Sigmoid colon (tissue), 7 donors: ENCODE results near the gene AUTS2. TPM values are rescaled to one million over a fixed set of nuclear protein-coding genes. Genes with fewer than 3 reads are reported as not detected.

Source experiments
- DNase-seq: peaks from one replicate; pipeline ENCODE4 v3.0.0-alpha.2; 2019
- H3K27ac ChIP-seq, 4 donors: fragments of 200-600 bp; sonication (generic); one replicate each; pipeline ENCODE4 v1.5.1; 2016 to 2019; ENCODE audit warnings: mild to moderate bottlenecking in 1 of 4
- H3K27me3 ChIP-seq, 3 donors: fragments of 200-600 bp; sonication (generic); one replicate each; pipeline ENCODE4 v1.5.1; 2019; ENCODE audit warnings: mild to moderate bottlenecking in 1 of 3
- H3K36me3 ChIP-seq, 4 donors: fragments of 200-600 bp; sonication (generic); one replicate each; pipeline ENCODE4 v1.5.1; 2016 to 2019
- H3K4me1 ChIP-seq, 4 donors: fragments of 200-600 bp; sonication (generic); one replicate each; pipeline ENCODE4 v1.5.1; 2017 to 2019
- H3K4me3 ChIP-seq, 4 donors: fragments of 200-600 bp; sonication (generic); one replicate each; pipeline ENCODE4 v1.5.1; 2017 to 2019; ENCODE audit warnings: mild to moderate bottlenecking in 2 of 4, moderate library complexity in 1 of 4
- H3K9me3 ChIP-seq, 4 donors: fragments of 200-600 bp in 3 of 4; sonication (generic) in 3 of 4; one replicate each; pipeline versions ENCODE4 v1.5.1 to v1.6.1; 2013 to 2019
- CTCF ChIP-seq, 4 experiments: fragments of 450-650 bp in 3 of 4; fragments of 200-600 bp in 1 of 4; IDR thresholded peaks; one replicate each; pipeline ENCODE4 v1.5.1; 2016 to 2019; ENCODE audit warnings: antibody characterized with exemption in 4 of 4, mild to moderate bottlenecking in 3 of 4, moderate library complexity in 2 of 4
- EP300 ChIP-seq, 4 donors: sonication (generic); formaldehyde crosslinking; IDR thresholded peaks; one replicate each; pipeline ENCODE4 v1.6.1; 2017; ENCODE audit warnings: antibody characterized with exemption in 4 of 4
- POLR2A ChIP-seq, 2 donors: fragments of 450-650 bp; IDR thresholded peaks; one replicate each; pipeline ENCODE4 v1.6.1; 2016; ENCODE audit warnings: antibody characterized with exemption in 2 of 2, mild to moderate bottlenecking in 2 of 2, moderate library complexity in 2 of 2
- POLR2AphosphoS5 ChIP-seq, 4 donors: sonication (generic); formaldehyde crosslinking; IDR thresholded peaks; one replicate each; pipeline ENCODE4 v1.6.1; 2017; ENCODE audit warnings: antibody characterized with exemption in 4 of 4
- WGBS, 2 donors: extraction: QIAGEN DNeasy Blood & Tissue Kit; methylation state at CpG; one replicate each; pipeline ENCODE4 v1.1.7; 2013; 5-methylcytosine and 5-hydroxymethylcytosine counted together
- intact Hi-C: fragments of 100-400 bp; cut with DNase I; formaldehyde crosslinking; loops from one replicate; pipeline ENCODE4 v1.15.1; 2023
- polyA plus RNA-seq, 3 donors: library from polyadenylated mRNA; stranded (reverse); fragments of 200-250 nt; gene quantifications; one replicate each; pipeline ENCODE4 v1.2.3, GENCODE V29; 2013
- total RNA-seq, 4 donors: library from RNA; depleted of rRNA; stranded (reverse); fragments of >200 nt; gene quantifications; one replicate each; pipeline ENCODE4 v1.1.0, GENCODE V29; 2016
- donor health status: healthy with polysubstance abuse.
- donor health status: Bipolar disorder and iron deficiency.
- donor health status: healthy.

Gene AUTS2
- total and polyA plus RNA-seq, 7 donors, result 3.6 to 55.7 (median 25.5) TPM

- intact Hi-C loops, result no loop called here
- no peak overlapping the region for H3K27ac ChIP-seq
These were observed 280.3 kb downstream of the AUTS2 start for GRCh38 chr7:69878591-69878990.

GRCh38 chr7:69879989-69880388, 281.7 kb downstream of the AUTS2 start:
- Histone ChIP-seq H3K27me3 (no peaks in the 10 kb centered on the region), H3K4me1 (peaks cover 0 to 29% (median 4%) of the 10 kb centered on the region in 4 donors), H3K36me3 (no peaks in the 10 kb centered on the region), H3K9me3 (no peaks in the 10 kb centered on the region), H3K27ac (no peak overlapping the region), H3K4me3 (no peak overlapping the region)
- intact Hi-C loops, result no loop called here
- 63 to 78% methylated on average over 3 of the region's 3 CpGs for WGBS, 2 donors
- no peak for TF ChIP-seq POLR2A (IDR thresholded peaks at IDR 0.05)
- no peak for TF ChIP-seq CTCF (IDR thresholded peaks at IDR 0.05)
- TF ChIP-seq EP300 (IDR thresholded peaks at IDR 0.05), result no peak
- no peak for TF ChIP-seq POLR2AphosphoS5 (IDR thresholded peaks at IDR 0.05)
- no peak for DNase-seq

More at GRCh38 chr7:69878591-69878990, 280.3 kb downstream of the AUTS2 start:
- H3K4me1 ChIP-seq, result peaks cover 0 to 22% (median 4%) of the 10 kb centered on the region in 4 donors
- no peak for TF ChIP-seq EP300 (IDR thresholded peaks at IDR 0.05)
- no peak for TF ChIP-seq POLR2A (IDR thresholded peaks at IDR 0.05)
- TF ChIP-seq POLR2AphosphoS5 (IDR thresholded peaks at IDR 0.05), result no peak
- TF ChIP-seq CTCF (IDR thresholded peaks at IDR 0.05), result no peak
- no peaks in the 10 kb centered on the region for H3K27me3 ChIP-seq
- no peaks in the 10 kb centered on the region for H3K36me3 ChIP-seq
- no peak overlapping the region for H3K4me3 ChIP-seq
- DNase-seq, result no peak
- WGBS, 2 donors, result 72 to 74% methylated on average over 3 of the region's 3 CpGs
- H3K9me3 ChIP-seq, result no peaks in the 10 kb centered on the region

- Histone ChIP-seq H3K27me3 (no peaks in the 10 kb centered on the region), H3K9me3 (no peaks in the 10 kb centered on the region), H3K27ac (no peak overlapping the region), H3K4me1 (peaks cover 0 to 37% (median 11%) of the 10 kb centered on the region in 4 donors), H3K4me3 (no peak overlapping the region), H3K36me3 (no peaks in the 10 kb centered on the region)
- no peak for TF ChIP-seq EP300 (IDR thresholded peaks at IDR 0.05)
- TF ChIP-seq POLR2A (IDR thresholded peaks at IDR 0.05), result no peak
- no peak for TF ChIP-seq CTCF (IDR thresholded peaks at IDR 0.05)
- TF ChIP-seq POLR2AphosphoS5 (IDR thresholded peaks at IDR 0.05), result no peak
- 52 to 68% methylated on average over 3 of the region's 3 CpGs for WGBS, 2 donors
- no peak for DNase-seq
- intact Hi-C loops, result no loop called here
These were observed 282.6 kb downstream of the AUTS2 start for GRCh38 chr7:69880840-69881239.

GRCh38 chr7:69882269-69882668, 284.0 kb downstream of the AUTS2 start:
- intact Hi-C loops, result no loop called here
- Histone ChIP-seq H3K4me1 (peaks cover 0 to 43% (median 15%) of the 10 kb centered on the region in 4 donors), H3K9me3 (no peaks in the 10 kb centered on the region), H3K27ac (no peak overlapping the region), H3K27me3 (no peaks in the 10 kb centered on the region), H3K4me3 (no peak overlapping the region), H3K36me3 (no peaks in the 10 kb centered on the region)
- no peak for TF ChIP-seq CTCF (IDR thresholded peaks at IDR 0.05)
- TF ChIP-seq EP300 (IDR thresholded peaks at IDR 0.05), result no peak
- no peak for TF ChIP-seq POLR2A (IDR thresholded peaks at IDR 0.05)
- TF ChIP-seq POLR2AphosphoS5 (IDR thresholded peaks at IDR 0.05), result no peak
- WGBS, 2 donors, result 70 to 72% methylated on average over 1 of the region's 1 CpG
- no peak for DNase-seq

GRCh38 chr7:69883399-69883891, 285.2 kb downstream of the AUTS2 start:
- H3K36me3 ChIP-seq, result no peaks in the 10 kb centered on the region
- H3K4me3 ChIP-seq, result no peak overlapping the region
- peaks cover 0 to 38% (median 13%) of the 10 kb centered on the region in 4 donors for H3K4me1 ChIP-seq
- H3K27me3 ChIP-seq, result no peaks in the 10 kb centered on the region
- H3K9me3 ChIP-seq, result no peaks in the 10 kb centered on the region
- intact Hi-C loops, result no loop called here
- no peak overlapping the region for H3K27ac ChIP-seq
- TF ChIP-seq POLR2A (IDR thresholded peaks at IDR 0.05) (no peak), EP300 (IDR thresholded peaks at IDR 0.05) (no peak), POLR2AphosphoS5 (IDR thresholded peaks at IDR 0.05) (no peak), CTCF (IDR thresholded peaks at IDR 0.05) (no peak)
- WGBS, 2 donors, result 88 to 92% methylated on average over 7 of the region's 7 CpGs
- DNase-seq, result no peak
